SK-N-SH treated with all-trans-retinoic acid at 6 μM for 48 hours (cell line): ENCODE measurements around the gene NHERF2.

Experiments used
- ATAC-seq: fragments of 200-7000 bp; cut with Tn5 transposase; 3 replicates; pipeline ENCODE4 v1.9.1; 2020; ENCODE audit warnings: mild to moderate bottlenecking, moderate library complexity
- ARNTL ChIP-seq: fragments of 450-650 bp; formaldehyde crosslinking; IDR thresholded peaks from 2 replicates; pipeline ENCODE4 v1.5.0; 2020; ENCODE audit warnings: low read depth, mild to moderate bottlenecking, moderate library complexity, borderline replicate concordance
- BACH2 ChIP-seq: fragments of 250-450 bp; sonication (Bioruptor Pico); IDR thresholded peaks from 2 replicates; pipeline ENCODE4 v1.9.0; 2021; ENCODE audit warnings: mild to moderate bottlenecking, borderline replicate concordance
- CREB5 ChIP-seq: fragments of 250-450 bp; sonication (Bioruptor Pico); IDR thresholded peaks from 2 replicates; pipeline ENCODE4 v1.5.1; 2020; ENCODE audit warnings: low read depth, mild to moderate bottlenecking, moderate library complexity
- CSDC2 ChIP-seq: fragments of 250-450 bp; sonication (Bioruptor Pico); IDR thresholded peaks from 2 replicates; pipeline ENCODE4 v1.5.0; 2020; ENCODE audit warnings: mild to moderate bottlenecking, moderate library complexity
- CSRNP3 ChIP-seq: fragments of 250-450 bp; sonication (Bioruptor Pico); IDR thresholded peaks from 2 replicates; pipeline ENCODE4 v1.5.1; 2021; ENCODE audit warnings: mild to moderate bottlenecking, moderate library complexity
- ESRRG ChIP-seq: fragments of 250-450 bp; sonication (Bioruptor Pico); IDR thresholded peaks from 2 replicates; pipeline ENCODE4 v1.6.1; 2021; ENCODE audit warnings: mild to moderate bottlenecking
- GLIS3 ChIP-seq: fragments of 250-450 bp; sonication (Bioruptor Pico); IDR thresholded peaks from 2 replicates; pipeline ENCODE4 v1.5.0; 2020; ENCODE audit warnings: mild to moderate bottlenecking, moderate library complexity
- OSR1 ChIP-seq: fragments of 250-450 bp; sonication (Bioruptor Pico); IDR thresholded peaks from 2 replicates; pipeline ENCODE4 v1.8.0; 2022; ENCODE audit warnings: moderate library complexity, mild to moderate bottlenecking, inconsistent platforms
- PATZ1 ChIP-seq: fragments of 250-450 bp; sonication (Bioruptor Pico); IDR thresholded peaks from 2 replicates; pipeline ENCODE4 v1.8.0; 2020; ENCODE audit warnings: mild to moderate bottlenecking, moderate library complexity, borderline replicate concordance
- POU6F1 ChIP-seq: fragments of 250-450 bp; sonication (Bioruptor Pico); IDR thresholded peaks from 2 replicates; pipeline ENCODE4 v1.8.0; 2021; ENCODE audit warnings: low read depth, mild to moderate bottlenecking, moderate library complexity, borderline replicate concordance
- RARB ChIP-seq: fragments of 250-450 bp; sonication (Bioruptor Pico); IDR thresholded peaks from 2 replicates; pipeline ENCODE4 v1.8.0; 2021; ENCODE audit warnings: mild to moderate bottlenecking, moderate library complexity
- SNAI2 ChIP-seq: fragments of 250-450 bp; sonication (Bioruptor Pico); IDR thresholded peaks from 2 replicates; pipeline ENCODE4 v1.5.0; 2020; ENCODE audit warnings: mild to moderate bottlenecking, moderate library complexity
- TCF4 ChIP-seq: fragments of 250-450 bp; sonication (Bioruptor Pico); IDR thresholded peaks from 2 replicates; pipeline ENCODE4 v1.8.0; 2021; ENCODE audit warnings: mild to moderate bottlenecking, moderate library complexity, borderline replicate concordance
- TOX ChIP-seq: fragments of 250-450 bp; sonication (Bioruptor Pico); IDR thresholded peaks from 2 replicates; pipeline ENCODE4 v1.8.0; 2021; ENCODE audit warnings: mild to moderate bottlenecking, moderate library complexity, borderline replicate concordance
- TSHZ2 ChIP-seq: fragments of 250-450 bp; sonication (Bioruptor Pico); IDR thresholded peaks from 2 replicates; pipeline ENCODE4 v1.5.0; 2020; ENCODE audit warnings: mild to moderate bottlenecking, moderate library complexity
- ZC3H10 ChIP-seq: fragments of 250-450 bp; sonication (Bioruptor Pico); IDR thresholded peaks from 2 replicates; pipeline ENCODE4 v1.5.1; 2021; ENCODE audit warnings: mild to moderate bottlenecking, moderate library complexity
- ZFP3 ChIP-seq: fragments of 250-450 bp; sonication (Bioruptor Pico); IDR thresholded peaks from 2 replicates; pipeline ENCODE4 v1.5.0; 2020; ENCODE audit warnings: mild to moderate bottlenecking, moderate library complexity
- ZFP30 ChIP-seq: fragments of 450-650 bp; formaldehyde crosslinking; IDR thresholded peaks from 2 replicates; pipeline ENCODE4 v1.5.0; 2022; ENCODE audit warnings: mild to moderate bottlenecking, moderate library complexity
- ZNF565 ChIP-seq: fragments of 450-650 bp; formaldehyde crosslinking; conservative IDR thresholded peaks from 2 replicates; pipeline ENCODE4 v1.5.0; 2020; ENCODE audit warnings: low read depth, mild to moderate bottlenecking, moderate library complexity
- ZNF70 ChIP-seq: fragments of 450-650 bp; formaldehyde crosslinking; IDR thresholded peaks from 2 replicates; pipeline ENCODE4 v1.5.0; 2020; ENCODE audit warnings: mild to moderate bottlenecking, moderate library complexity
- ZNF8 ChIP-seq: fragments of 450-650 bp; formaldehyde crosslinking; IDR thresholded peaks from 2 replicates; pipeline ENCODE4 v1.5.0; 2020; ENCODE audit warnings: mild to moderate bottlenecking, moderate library complexity

The NHERF2 gene

GRCh38 chr16:2019518-2019920, 7.2 kb upstream of the NHERF2 start, which contains the start of gene NPW:
TSS of gene NPW (plus strand) at chr16:2019785.
- no peak for ATAC-seq
- TF ChIP-seq ZFP3 (CRISPR knock-in tag) (no peak), ARNTL (CRISPR knock-in tag) (no peak), PATZ1 (CRISPR knock-in tag) (no peak), BACH2 (no peak), ZC3H10 (no peak), ZNF70 (CRISPR knock-in tag) (no peak), SNAI2 (CRISPR knock-in tag) (no peak), ESRRG (CRISPR knock-in tag) (no peak)

- TF ChIP-seq TSHZ2 (CRISPR knock-in tag) = no peak
- no peak for TF ChIP-seq TCF4 (CRISPR knock-in tag)
- TF ChIP-seq CSRNP3 = no peak
- no peak for TF ChIP-seq OSR1
- no peak for TF ChIP-seq ZNF565
- no peak for TF ChIP-seq RARB (CRISPR knock-in tag)
- no peak for TF ChIP-seq GLIS3 (CRISPR knock-in tag)
- TF ChIP-seq SNAI2 (CRISPR knock-in tag) = no peak
- TF ChIP-seq BACH2 = no peak
- TF ChIP-seq ZFP3 (CRISPR knock-in tag) = no peak
- TF ChIP-seq ZC3H10 = no peak
- no peak for TF ChIP-seq TOX
- no peak for TF ChIP-seq ZNF70 (CRISPR knock-in tag)
- no peak for TF ChIP-seq CSDC2 (CRISPR knock-in tag)
- no peak for TF ChIP-seq PATZ1 (CRISPR knock-in tag)
- TF ChIP-seq, all 23 proteins: peak for 0
- ATAC-seq = no peak
Measured at GRCh38 chr16:2019921-2020831, 6.5 kb upstream of the NHERF2 start.

GRCh38 chr16:2022723-2023091, 4.0 kb upstream of the NHERF2 start:
- ATAC-seq = peak; percentile 81
- TF ChIP-seq TCF4 (CRISPR knock-in tag) = no peak
- no peak for TF ChIP-seq CREB5
- no peak for TF ChIP-seq PATZ1 (CRISPR knock-in tag)
- TF ChIP-seq ZNF70 (CRISPR knock-in tag) = no peak
- TF ChIP-seq TOX = no peak
- TF ChIP-seq GLIS3 (CRISPR knock-in tag) = no peak
- no peak for TF ChIP-seq ZFP30 (CRISPR knock-in tag)
- TF ChIP-seq RARB (CRISPR knock-in tag) = no peak
- TF ChIP-seq ZNF8 (CRISPR knock-in tag) = no peak
- no peak for TF ChIP-seq ESRRG (CRISPR knock-in tag)
- no peak for TF ChIP-seq CSDC2 (CRISPR knock-in tag)
- TF ChIP-seq POU6F1 = no peak
- no peak for TF ChIP-seq ZC3H10
